NCI-H2196 (cell line): ENCODE results near the gene SOX5.
"Not testable (repeated sequence)": the region's sequence is repeated elsewhere in the genome, so short reads cannot be mapped to it uniquely, and the experiment has no call there.

Experiments used
- DNase-seq: peaks from one replicate; lab custom pipeline; 2025; ENCODE audit not compliant: unreplicated experiment; lab: John Stamatoyannopoulos, UW

SOX5 gene

GRCh38 chr12:23847857-23848256, 101.6 kb downstream of the SOX5 start:
- no peak for DNase-seq

- no peak for DNase-seq
These were observed 105.5 kb downstream of the SOX5 start for GRCh38 chr12:23843958-23844357.

GRCh38 chr12:23834076-23834475, 115.4 kb downstream of the SOX5 start:
- DNase-seq: no peak

DNA sequence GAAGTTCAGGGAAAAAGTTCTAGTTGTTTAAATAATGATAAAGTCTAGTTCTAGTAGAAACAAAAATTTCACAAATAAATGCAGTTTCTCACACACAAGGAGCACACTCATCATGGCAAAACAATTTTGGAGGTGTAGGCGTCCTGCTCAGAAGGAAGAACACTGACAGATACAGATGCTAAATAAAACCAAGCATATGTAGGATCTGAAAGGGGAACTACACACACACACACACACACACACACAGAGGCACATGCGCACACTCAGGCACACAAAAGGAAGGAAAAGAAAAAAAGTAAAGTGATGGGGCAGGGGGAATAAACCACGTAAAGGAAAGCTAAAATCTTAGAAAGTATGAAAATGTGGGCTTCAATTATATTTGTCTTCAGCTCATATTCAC, 117.7 kb downstream of the SOX5 start:
- no peak for DNase-seq

DNA sequence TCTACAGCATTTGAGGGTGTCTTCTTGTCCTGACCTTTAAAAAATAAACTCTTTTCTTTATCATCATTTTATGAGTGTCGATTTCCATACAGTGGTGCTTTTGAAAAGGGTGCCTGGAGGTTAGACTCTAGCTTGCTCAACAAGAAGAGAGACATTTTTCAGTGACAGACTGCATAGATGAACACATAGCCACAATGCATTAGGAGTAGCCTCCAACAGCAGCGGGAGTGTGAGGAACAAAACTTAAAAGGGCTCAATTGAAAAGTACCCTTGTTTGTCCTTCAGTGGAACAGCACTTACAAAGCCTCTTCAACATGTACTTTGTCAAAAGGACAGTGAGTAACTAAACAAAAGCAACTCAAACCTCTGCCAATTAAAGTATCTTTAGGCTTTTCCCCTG, 119.3 kb downstream of the SOX5 start:
- no peak for DNase-seq

DNA sequence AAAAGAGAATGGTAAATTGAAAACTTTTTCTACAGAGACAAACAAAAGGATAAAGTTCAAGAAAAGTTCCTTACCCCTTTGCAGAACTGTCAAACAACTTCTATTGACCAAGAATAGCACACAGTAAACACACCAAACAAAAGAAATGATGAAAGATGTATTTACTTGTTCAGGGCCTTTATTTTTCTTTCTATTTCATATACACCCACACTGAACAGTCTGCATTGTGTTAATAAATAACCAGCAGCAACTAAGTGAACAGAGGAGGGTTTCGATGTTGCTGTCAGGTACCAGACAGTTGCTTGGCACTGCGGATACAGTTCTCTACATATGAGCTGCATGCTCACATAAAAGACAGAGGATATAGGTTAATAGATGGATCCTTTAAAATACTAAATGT, 122.1 kb downstream of the SOX5 start:
- DNase-seq: no peak

GRCh38 chr12:23825124-23825523, 124.3 kb downstream of the SOX5 start:
- not testable (repeated sequence) for DNase-seq

DNA sequence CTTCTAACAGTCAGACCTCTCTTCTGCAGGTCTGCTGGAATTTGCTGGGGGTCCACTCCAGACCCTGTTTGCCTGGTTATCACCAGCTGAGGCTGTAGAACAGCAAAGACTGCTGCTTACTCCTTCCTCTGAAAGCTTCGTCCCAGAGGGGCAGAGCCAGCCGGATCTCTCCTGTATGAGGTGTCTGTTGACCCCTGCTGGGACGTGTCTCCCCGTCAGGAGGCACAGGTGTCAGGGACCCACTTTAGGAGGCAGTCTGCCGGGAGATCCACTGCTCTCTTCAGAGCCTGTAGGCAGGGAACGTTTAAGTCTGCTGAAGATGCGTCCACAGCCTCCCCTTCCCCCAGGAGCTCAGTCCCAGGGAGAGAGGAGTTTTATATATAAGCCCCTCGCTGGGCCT, 125.1 kb downstream of the SOX5 start:
- DNase-seq: no peak

- not testable (repeated sequence) for DNase-seq
These were observed 126.6 kb downstream of the SOX5 start for GRCh38 chr12:23822883-23823282.

DNA sequence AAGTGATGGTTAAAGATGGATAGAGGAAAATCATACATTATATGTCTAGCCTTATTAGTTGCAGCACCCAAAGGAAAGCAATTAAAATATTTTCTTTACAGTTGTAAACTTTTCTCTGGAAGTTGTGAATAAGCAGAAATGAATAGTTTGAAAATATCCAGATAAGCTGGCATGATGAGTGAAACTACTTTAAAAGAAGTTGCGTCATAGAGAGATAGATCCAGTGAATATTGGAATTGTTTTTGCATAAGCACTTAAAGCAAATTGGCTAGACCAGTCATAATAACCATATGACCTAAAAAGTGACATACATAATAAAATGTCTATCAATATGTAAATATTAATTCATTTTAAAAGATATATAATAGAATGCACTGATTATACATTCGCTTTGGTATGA, 132.1 kb downstream of the SOX5 start:
- no peak for DNase-seq

- DNase-seq: peak; percentile 45
These were observed 133.0 kb downstream of the SOX5 start for GRCh38 chr12:23816394-23816851.

DNA sequence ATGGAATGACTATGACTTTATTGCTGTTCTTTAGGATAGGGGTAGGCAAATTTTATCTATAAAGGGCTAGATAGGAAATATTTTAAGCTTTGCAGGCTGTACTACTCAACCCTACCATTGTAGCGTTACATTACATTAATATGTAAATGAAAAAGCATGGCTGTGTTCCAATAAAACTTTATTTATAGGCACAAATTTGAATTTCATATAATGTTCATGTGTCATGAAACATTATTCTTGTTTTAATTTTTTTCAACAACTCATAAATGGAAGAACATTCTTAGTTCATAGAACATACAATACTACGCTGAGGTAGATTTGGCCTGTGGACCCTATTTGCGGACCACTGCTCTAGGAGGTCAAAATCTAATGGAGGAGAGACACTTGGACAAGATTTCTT, 133.7 kb downstream of the SOX5 start:
- no peak for DNase-seq

DNA sequence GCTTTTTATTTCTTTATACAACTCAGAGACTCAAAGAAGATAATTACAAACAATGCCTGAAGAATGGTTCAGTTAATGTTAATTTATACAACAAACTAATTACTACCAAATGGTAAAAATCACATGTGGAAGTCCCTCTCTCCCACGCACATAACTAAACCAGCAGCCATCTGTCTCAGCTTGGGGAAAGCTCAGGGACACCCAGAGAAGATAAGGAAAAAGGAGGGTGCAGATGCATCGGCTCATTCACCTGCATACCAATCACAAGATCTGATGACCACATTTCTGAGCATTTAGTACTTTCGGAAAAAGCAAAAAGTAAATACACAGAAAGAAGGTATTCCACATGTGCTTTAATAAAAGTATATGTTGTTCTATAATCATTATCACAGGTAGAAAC, 136.3 kb downstream of the SOX5 start:
- DNase-seq: no peak

GRCh38 chr12:23810329-23810902, 139.1 kb downstream of the SOX5 start:
- peak; percentile 44 for DNase-seq

- DNase-seq: no peak
These were observed 145.9 kb downstream of the SOX5 start for GRCh38 chr12:23803540-23803939.

DNA sequence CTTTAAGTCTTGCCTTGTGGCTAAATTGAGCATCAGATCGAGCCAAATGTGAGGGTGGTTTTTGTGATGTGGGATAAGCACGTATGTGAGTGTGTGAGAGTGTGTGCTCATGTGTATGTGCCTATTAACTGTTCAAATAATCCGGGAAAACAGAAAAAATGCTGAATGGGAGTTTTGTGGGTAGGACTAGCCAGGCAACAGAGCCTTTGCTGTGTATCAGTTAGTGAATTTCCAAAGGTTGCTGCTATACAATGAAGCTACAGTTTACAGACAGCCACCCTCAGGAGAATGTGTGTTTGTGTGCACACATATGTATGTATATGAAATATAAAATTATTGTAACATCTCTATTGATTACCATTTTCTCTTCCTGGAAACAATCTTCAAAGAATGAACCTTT, 154.0 kb downstream of the SOX5 start:
- no peak for DNase-seq

DNA sequence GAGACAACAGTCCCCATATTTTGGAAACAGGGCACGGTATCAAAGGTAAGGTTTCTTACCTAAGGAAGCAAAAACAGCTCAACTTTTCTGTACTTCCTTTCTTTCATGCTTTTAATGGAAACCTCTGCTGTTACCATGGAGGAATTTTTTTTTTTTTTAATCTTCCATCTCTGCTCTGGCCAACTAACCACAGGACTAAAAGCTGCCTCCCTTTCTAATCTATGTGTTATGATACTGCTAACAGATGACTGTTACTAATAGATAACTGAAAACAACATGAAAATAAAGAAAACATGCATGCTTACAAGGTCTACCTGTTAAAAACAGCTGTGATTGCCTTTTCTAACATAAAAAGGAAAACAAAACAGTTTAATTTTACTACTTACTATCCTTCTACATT, 168.4 kb downstream of the SOX5 start:
- DNase-seq: no peak

- no peak for DNase-seq
These were observed 174.3 kb downstream of the SOX5 start for GRCh38 chr12:23775208-23775607.

GRCh38 chr12:23771240-23771949, 178.1 kb downstream of the SOX5 start:
- DNase-seq: peak; percentile 78

GRCh38 chr12:23770202-23770938, 179.1 kb downstream of the SOX5 start:
- DNase-seq: no peak

DNA sequence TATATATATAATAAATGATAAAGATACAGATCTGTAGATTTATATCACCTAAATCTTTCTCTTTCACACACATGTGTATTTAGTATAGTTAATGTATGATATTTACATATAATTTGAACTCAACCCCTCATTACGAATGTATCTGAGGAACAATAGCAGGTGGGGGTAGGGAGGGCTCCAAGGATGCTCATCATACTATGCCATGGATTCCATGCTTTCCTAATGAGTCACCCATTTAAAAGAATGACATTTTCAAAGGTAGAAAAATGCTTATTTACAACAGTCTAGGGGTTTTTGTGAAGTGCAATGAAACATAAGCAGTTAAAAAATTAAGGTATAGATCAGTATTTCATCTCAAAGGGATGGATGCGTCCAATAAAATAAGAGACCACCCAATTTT, 181.6 kb downstream of the SOX5 start:
- no peak for DNase-seq

- DNase-seq: no peak
These were observed 185.7 kb downstream of the SOX5 start for GRCh38 chr12:23763724-23764123.
